ENCODE results near the gene CCDC91.
"Not testable (repeated sequence)": the region's sequence is repeated elsewhere in the genome, so short reads cannot be mapped to it uniquely, and the experiment has no call there.

CCDC91 gene

DNA sequence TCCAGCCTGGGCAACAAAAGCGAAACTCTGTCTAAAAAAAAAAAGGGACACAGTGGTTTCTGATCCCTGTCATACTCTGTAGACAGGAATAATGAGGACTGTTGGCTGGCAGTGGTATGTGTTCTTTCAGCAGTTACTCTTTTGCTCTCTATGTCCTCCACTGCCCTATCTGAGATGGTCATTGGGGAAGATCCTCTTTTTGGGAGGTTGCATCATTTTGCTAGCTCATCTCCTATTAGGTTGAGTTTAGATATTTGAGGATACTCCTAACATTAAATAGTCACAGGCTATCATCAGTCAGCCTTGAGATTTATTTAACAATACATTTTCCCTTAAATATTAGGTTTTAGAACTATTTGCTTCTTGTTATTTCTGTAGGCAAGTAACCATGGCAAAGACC is 5.9 kb upstream of the CCDC91 start:
- DNase-seq: no peak

DNA sequence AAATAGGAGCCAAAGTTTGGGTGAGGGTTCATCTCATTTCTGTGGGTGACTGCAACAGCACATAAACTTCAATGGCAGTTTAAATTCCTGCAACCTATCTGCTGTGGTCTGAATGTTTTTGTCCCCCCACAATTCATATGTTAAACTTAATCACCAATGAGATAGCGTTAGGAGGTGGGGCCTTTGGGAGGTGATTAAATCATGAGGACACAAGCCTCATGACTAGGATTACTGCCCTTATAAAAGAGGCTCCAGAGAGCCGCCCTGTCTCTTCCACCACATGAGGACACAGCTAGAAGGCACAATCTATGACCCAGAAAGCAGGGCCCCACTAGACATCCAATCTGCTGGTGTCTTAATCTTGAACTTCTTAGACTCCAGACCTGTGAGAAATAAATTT is 3.8 kb upstream of the CCDC91 start:
- no peak for DNase-seq

DNA sequence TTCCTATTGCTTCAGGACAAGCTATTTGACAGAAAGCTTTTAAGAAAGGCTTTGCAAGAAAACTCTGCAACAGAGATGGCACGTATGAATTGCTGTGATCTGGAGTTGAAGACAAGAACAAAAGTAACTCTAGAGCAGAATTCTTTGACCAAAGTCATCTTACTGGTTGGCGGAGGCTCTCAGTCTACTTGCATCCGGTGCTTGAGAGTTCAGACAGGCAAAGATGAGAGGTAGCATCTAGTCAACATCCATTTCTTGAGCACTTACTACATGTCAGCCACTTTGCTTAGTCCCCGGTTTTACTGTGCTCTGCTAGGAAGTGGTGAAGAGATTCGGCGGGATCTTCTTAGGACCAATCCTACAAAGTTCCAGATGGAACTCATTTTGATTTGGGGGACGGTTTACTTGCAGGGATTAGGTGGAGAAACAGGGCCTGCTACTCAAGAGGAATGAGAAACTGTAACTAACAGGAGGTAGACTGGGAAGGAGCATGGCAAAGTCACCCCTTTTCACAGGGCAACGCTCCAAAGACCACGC is 404 bp upstream of the CCDC91 start:
- no peak for DNase-seq

DNA sequence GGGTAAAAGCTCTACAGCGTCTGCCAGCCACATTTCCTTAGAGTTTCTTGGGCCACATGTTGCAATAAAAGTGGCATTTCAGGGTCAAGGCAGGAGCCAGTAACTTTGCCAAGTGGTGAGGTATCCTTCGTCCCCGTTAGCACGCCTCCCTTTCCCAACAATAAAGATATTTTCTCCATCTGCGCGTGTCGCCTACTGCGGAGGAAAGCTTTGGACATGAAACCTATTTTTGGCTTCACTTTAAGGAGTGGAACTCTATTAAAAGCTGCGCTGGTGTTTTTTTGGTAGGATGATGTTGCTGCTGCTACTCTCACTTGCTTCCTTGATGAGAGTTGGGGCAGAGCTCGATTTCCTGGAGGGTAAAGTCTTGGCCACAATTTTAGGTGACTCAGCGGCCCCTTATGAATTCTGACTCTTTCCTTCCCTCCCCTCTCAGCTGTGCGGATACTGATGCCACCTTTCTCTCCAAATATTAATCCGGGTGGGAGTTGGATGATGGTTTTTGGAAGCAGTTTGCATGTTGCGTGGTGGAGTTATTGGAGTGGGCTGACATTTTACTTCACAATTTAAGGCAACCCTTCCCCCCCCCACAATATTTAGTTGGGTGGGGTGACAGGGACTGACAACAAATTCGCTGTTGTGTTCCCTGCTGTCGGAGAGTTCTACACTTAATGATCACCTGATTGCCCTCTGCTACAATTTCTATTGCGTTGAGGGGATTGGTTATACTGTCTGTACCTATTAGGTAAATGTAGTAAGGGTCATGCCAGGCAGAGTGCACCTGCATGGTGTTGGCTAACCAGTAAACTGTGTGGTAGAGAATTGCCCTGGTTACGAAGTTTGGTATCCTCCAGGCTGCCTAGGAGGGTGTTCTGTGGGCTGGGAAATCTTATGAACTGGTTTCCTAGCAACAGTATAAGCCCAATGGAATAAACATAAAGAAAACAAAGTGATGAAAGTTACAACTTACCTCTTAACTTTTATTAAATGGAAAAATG is 1.1 kb downstream of the CCDC91 start:
- peak; percentile 81 for DNase-seq

DNA sequence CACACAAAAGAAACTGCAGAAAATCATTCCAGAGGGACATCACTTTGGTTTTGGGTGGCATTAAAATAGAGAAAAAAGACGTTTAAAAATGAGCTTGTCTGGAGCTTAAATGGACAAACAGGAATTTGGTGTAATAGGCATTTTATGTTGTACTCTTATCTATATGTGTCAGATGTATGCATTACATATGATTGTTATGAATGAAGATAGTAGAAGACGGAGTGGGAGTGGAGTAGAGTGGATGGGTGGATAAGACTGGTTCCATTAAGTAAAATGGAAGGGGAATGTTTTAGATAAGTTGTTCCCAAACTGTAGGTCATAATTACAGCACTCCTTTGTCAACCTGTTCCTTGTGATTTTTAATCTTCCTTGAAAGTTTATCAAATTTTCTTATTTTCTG is 1.9 kb downstream of the CCDC91 start:
- DNase-seq: no peak

DNA sequence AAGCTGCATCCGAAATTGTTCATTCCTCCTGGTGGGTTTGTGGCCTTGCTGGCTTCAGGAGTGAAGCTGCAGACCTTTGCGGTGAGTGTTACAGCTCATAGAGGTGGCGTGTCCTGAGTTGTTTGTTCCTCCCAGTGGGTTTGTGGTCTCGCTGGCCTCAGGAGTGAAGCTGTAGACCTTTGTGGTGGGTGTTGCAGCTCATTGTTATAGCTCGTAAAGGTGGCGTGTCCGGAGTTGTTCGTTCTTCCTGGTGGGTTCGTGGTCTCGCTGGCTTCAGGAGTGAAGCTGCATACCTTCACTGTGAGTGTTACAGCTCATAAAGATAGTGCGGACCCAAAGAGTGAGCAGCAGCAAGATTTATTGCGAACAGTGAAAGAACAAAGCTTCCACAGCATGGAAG is 4.4 kb downstream of the CCDC91 start:
- not testable (repeated sequence) for DNase-seq

DNA sequence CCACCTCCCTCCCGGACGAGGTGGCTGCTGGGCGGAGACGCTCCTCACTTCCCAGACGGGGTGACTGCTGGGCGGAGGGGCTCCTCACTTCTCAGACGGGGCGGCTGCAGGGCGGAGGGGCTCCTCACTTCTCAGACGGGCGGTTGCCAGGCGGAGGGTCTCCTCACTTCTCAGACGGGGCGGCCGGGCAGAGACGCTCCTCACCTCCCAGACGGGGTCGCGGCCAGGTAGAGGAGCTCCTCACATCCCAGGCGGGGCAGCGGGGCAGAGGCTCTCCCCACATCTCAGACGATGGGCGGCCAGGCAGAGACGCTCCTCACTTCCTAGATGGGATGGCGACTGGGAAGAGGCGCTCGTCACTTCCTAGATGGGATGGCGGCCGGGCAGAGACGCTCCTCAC is 10.9 kb downstream of the CCDC91 start:
- not testable (repeated sequence) for DNase-seq

DNA sequence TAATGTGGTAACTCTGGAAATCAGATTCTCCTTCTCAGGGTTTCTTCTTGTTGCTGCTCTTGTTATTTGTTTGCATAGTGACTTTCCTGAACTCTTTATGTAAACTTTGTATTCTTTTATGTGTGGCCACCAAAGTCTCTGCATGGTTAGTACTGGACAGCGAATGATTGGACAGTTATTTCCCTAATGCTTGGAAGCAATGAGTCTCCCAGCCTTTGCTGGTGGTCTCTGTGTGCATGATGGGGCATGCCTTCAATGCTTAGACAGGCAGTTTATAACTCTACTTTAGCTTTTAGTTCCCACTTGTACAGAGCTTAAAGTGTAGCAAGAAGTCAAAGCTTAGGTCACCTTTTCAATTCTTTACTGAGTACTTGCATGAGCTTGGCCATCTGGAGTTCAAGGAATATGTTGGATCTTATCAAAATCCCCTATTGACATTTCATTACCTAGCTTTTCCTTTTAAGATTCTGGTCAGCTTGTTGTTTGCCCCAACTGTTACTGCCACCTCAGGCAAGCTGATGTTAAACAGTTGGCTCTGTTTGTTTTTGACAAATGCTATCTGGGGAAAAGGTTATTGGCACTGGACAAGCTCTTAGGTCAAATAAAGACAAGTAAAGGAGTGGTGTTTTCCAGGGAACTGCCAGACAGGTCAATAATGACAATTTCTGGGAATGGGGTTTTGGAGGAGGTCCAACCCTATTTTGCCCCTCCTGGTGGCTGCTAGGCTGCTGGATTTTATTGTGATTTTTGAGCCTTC is 12.3 kb downstream of the CCDC91 start:
- no peak for DNase-seq

DNA sequence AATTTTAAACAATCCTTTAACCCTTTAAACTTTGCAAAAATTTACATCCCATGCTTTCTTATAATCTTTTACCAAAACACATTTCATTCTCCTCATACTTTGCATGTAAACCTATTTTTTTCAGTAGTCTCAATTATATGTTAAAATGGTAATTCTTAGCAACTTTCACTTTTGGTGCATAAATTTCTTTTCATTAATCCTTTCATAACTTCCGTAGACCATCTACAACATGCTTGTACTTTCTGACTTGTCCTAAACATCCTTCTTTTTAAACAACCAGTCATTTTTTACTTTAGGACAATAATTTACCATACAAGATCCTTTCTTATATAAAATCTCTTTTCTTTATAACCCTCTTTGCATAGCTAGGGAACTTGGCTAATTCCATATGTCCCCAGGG is 19.5 kb downstream of the CCDC91 start:
- no peak for DNase-seq

DNA sequence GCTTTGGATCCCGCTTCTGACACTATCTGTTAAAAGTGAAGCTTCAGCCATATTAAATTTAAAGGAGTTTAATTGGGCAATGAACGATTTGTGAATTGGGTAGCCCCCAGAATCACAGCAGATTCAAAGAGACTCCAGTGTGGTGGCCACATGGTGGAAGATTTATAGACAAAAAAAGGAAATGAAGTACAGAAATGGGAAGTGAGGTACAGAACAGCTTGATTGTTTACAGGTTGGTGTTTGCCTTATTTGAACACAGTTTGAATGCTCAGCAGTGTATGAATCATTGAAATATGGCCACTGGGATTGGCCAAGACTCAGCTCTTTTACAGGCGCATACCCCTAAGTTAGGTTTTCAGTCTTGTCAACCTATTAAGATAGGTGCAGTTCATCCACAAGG is 21.9 kb downstream of the CCDC91 start:
- DNase-seq: no peak

DNA sequence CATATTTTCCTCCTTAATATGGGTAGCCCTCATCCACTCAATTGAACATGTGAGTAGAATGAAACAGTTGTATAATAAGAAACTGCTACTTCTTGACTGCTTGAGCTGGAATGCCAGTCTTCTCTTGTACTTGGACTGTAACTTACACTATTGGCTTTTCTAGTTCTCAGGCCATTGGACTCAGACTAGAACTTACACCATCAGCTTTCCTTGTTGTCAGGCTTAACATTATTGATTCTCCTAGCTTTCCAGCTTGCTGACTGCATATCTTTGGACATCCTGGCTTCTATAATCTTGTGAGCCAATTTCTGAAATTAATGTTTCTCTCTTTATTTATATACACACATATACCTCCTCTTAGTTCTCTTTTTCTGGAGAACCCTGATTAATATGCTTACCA is 24.8 kb downstream of the CCDC91 start:
- DNase-seq: no peak

DNA sequence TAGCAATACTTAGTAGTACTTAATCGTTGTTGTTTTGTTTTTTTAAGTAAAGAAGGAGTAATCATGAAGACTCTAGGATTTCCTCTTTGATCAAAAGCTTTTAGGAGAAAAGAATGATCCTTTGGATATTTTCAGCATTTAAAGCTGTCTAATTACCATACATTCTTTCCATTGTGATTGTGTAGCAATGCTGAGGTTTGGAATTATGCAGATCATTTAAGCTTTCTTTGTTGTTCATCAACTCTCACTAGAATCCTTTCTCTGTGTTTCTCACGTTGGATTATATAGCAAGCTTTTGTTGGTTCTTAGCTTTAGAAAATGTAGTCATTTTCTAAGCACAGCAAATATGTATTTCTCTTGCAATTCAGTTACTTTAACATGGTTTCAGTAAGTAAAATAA is 25.8 kb downstream of the CCDC91 start:
- DNase-seq: no peak

DNA sequence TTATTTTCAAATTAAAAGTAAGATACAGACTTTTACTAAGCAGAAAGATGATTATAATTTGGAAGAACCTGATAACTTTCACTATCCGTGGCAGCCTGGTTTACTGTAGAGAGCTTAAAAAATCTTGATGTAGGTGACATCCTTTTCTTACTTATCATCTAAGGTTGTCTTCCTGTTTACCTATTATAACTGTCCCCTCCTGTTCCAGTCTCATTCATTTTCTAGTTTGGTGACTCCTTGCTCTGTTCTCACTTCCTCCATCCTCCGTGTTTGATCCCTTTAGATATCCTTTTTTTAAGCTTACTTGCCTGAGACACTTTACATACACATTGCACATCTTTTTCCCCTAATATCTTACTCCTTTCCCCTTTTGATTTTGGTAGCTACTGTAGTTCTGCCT is 27.5 kb downstream of the CCDC91 start:
- no peak for DNase-seq

DNA sequence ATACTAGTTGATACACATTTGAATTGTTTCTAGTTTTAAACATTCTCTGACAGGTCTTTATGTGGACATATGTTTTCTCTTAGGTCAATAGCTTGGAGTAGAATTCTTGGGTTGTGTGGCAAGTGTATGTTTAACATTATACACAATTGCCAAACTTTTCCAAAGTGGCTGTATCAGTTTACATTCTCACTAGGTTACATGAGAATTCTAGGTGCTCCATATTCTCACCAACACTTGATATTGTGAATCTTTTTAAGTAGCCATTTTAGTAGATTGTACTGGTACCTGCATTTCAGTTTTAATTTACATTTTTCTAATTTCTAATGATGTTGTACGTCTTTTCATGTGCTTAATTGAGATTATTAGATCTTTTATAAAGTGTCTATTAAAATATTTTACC is 28.6 kb downstream of the CCDC91 start:
- no peak for DNase-seq

DNA sequence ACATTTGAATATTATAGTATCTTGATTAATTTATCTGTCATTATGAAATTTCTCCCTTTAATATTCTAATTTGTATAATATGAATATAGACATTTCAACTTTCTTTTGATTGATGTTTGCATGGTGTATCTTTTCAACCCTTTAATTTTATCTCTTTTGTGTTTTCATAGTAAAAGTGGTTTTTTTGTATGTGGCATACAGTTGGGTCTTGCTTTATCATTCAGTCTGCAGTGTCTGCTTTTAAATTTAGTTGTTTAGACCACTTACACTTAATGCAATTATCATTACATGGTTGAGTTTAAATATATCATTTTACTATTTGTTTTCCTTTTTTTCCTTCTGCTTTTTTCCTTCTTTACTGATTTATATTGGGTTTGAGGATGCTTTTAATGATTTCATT is 29.6 kb downstream of the CCDC91 start:
- no peak for DNase-seq

DNA sequence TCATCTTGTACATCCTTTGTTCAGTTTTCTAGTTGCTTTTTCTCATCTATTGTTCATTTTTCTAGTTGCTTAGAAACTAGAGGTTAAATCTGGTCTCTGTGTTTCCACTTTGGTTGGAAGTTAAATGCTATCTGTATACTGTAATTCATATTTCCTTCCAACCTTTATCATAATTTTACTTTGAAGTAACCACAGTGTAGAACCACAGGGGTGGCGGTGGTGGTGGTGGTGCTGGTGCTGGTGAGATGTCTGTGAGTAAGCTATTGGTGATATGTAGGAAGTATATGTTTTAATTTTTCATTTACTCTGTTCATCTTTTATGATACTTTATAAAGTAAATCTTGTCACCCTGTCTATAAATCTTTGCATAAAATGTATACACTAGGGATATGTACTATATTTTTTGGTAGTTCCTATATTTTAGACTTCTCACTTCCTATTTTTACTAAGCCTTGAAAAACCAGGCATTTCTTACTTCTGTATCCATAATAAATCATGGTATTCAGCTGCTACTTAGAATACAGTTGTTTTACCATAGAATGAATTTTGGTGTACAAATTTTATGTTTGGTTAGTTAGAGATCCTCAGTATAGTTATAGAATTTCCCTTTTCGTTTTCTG is 31.9 kb downstream of the CCDC91 start:
- no peak for DNase-seq

DNA sequence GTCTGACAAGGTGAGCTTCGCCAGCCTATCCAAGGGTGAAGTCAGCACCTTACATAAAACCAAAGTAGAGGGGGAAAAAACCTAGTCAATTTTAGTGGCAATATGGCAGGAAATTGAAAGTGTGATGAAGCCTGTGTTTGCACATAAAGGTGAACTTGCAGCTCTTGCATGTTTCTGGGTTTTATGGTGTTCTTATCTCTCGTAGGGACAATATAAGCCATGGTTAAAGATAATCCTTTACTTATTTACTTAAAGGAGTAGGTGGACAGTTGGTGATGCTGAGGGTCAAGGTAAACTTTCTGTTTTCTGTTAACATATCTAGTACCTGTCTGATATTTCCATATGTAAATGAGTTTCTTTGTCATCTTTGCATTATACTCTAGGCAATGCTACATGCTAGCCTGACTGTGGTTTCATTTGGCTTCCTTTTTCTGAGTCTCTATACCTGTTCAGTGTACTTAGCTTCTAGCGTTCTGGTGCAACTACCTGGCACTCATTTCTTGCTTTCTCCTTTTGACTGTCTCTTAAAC is 32.8 kb downstream of the CCDC91 start:
- DNase-seq: no peak

DNA sequence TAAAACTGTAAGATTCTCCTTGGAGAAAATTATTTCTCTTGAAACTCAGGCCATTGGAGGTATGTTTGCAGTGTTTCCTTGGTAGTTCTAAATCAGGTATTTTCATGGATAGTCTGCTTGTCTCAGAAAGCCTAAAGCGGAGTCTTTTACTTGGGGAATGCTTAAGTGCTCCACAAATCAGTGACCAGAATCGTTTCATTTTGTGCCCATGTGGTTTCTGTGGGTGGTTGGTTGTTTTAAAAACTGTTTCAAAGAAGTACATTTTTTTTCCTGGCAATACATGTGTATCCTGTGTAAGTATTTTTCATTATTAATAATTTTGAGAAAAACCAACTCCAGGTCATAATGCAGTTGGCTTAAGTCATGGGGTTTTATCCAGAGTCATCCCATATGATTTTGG is 33.6 kb downstream of the CCDC91 start:
- DNase-seq: no peak

DNA sequence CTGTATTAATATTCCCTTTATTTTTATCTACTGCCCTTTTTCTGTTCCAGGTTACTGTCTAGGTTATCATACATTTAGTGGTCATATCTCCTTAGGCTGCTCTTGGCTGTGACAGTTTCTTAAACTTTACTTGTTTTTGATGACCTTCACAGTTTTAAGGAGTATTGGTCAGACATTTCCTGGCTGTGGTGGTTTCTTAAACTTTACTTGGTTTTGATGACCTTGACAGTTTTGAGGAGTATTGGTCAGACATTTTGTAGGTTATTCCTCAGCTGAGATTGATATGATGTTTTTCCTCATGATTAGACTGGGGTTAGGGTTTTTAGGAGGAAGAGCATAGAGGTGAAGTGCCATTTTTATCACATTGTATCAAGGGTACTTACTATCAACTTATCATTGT is 36.4 kb downstream of the CCDC91 start:
- DNase-seq: no peak

DNA sequence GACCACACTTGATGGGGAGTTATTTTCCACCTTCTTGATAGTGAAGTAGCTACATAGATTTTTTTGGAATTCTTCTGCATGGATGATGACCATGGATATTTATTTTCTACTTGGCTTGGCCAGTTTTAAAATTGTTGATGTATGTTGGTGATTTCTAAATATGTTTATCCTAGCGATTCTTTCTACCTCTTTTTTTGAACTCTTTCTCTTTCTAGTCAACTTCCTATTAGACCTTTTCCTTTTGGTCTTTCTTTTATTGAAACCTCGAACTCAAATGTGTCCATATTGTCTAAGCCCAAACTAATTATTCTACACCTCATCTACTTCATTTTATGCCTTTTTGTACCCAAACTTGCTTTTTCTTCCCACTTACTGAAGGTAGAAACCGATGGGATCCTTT is 37.0 kb downstream of the CCDC91 start:
- DNase-seq: no peak

DNA sequence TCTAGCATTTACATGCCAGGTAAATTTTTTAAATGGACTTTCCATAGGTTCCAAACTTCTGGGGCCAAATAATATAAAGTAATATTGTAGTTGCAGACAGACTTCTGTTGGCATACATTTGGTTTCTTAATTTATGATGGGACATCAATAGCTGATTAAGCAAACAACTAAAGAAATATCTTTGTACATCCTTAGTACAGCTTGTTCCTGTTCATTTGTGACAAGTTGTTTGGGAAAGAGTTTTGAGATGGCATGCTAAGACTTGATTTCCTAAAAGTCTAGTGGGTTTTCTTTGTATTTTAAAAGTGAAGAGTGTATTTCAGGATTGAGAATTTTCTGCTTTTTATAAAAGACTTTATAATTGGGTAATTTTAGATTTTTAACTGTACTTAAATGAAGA is 41.0 kb downstream of the CCDC91 start:
- DNase-seq: no peak

DNA sequence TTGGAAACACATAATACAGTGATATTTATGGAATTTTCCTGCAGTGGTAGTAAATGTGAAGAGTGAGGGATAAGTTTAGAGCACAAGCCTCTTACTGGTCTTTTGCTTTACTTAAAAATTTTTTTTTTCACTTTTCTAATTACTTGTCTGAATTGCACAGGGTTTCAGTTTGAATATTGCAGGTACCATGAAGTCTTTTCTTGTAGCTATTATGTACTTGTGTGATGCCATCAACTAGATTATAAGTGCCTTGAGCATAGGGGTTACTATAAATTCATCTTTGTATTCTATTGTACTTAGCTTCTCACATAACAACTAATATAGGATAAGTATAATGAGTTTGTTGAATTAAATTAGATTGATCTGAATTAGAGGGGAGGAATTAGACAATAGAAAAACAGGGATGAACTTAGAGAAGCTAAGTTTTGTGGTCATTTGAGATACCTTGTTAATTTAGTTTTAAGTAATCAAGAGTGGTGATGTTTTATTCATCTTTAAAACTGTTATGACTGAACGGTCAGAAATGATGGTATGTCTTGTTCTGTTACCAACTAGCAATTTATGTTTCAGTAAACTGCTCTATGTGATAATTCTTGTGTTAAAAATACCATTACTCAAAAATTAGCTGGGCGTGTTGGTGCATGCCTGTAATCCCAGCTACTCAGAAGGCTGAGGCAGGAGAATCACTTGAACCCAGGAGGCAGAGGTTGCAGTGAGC is 42.1 kb downstream of the CCDC91 start:
- DNase-seq: no peak

DNA sequence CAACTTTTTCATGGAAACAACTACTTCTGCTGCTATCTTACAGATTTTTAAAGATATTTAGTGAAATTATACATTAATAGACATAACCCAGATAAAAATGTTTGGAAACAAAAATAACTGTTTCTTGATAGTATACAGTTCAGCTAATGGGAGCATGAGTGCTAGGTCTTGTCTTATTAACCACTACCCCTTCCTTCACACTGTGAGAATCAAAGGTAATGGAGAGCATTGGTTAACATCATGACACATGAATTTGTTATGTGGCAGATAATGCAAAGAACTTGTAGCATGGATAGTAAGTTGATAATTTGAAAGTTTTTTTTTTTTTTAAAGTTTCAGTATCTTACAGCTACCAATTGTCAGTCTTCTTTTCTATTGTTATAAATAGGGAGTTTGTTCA is 44.2 kb downstream of the CCDC91 start:
- no peak for DNase-seq
